ENCODE measurements around the gene NR1H2.
A peak's percentile ranks its signal among the peaks of the same experiment; 100 is the strongest.
"Not testable (repeated sequence)": the region's sequence is repeated elsewhere in the genome, so short reads cannot be mapped to it uniquely, and the experiment has no call there.

The NR1H2 gene

GRCh38 chr19:50376166-50377050 is at the start of gene NR1H2:
Gene NR1H2, plus strand, starts transcription at chr19:50376457. Its CDS starts 1,149 bp downstream, at chr19:50377606.
- DNase-seq (ENCODE audit: low read depth) = peak; percentile 92

GRCh38 chr19:50327013-50327412 is 49.2 kb upstream of the NR1H2 start:
- DNase-seq (ENCODE audit: low read depth) = no peak

- no peak for DNase-seq (ENCODE audit: low read depth)
Measured at GRCh38 chr19:50327461-50328223, 48.6 kb upstream of the NR1H2 start.

- no peak for DNase-seq (ENCODE audit: low read depth)
Measured at GRCh38 chr19:50328224-50328872, 47.9 kb upstream of the NR1H2 start.

GRCh38 chr19:50328873-50329145 is 47.4 kb upstream of the NR1H2 start:
- DNase-seq (ENCODE audit: low read depth) = no peak

GRCh38 chr19:50329146-50329925 is 46.9 kb upstream of the NR1H2 start, which contains the start of gene KCNC3:
Gene KCNC3, minus strand, starts transcription at chr19:50329377. Its CDS starts 295 bp downstream, at chr19:50329082.
- DNase-seq (ENCODE audit: low read depth) = peak; percentile 67

- not testable (repeated sequence) for DNase-seq (ENCODE audit: low read depth)
Measured at GRCh38 chr19:50329926-50330294, 46.3 kb upstream of the NR1H2 start.

GRCh38 chr19:50330365-50331078 is 45.7 kb upstream of the NR1H2 start:
- peak; percentile 66 for DNase-seq (ENCODE audit: low read depth)

- DNase-seq (ENCODE audit: low read depth) = no peak
Measured at GRCh38 chr19:50331221-50331993, 44.9 kb upstream of the NR1H2 start.

GRCh38 chr19:50331994-50332243 is 44.3 kb upstream of the NR1H2 start:
- DNase-seq (ENCODE audit: low read depth) = no peak

GRCh38 chr19:50332244-50333038 is 43.8 kb upstream of the NR1H2 start:
- no peak for DNase-seq (ENCODE audit: low read depth)

- peak; percentile 70 for DNase-seq (ENCODE audit: low read depth)
Measured at GRCh38 chr19:50333235-50333736, 43.0 kb upstream of the NR1H2 start.

GRCh38 chr19:50333737-50334617 is 42.3 kb upstream of the NR1H2 start:
- DNase-seq (ENCODE audit: low read depth) = peak; percentile 72

GRCh38 chr19:50334741-50335421 is 41.4 kb upstream of the NR1H2 start:
- DNase-seq (ENCODE audit: low read depth) = no peak

GRCh38 chr19:50337031-50337430 is 39.2 kb upstream of the NR1H2 start:
- DNase-seq (ENCODE audit: low read depth) = not testable (repeated sequence)

GRCh38 chr19:50340331-50340730 is 35.9 kb upstream of the NR1H2 start:
- no peak for DNase-seq (ENCODE audit: low read depth)

GRCh38 chr19:50341091-50341564 is 35.1 kb upstream of the NR1H2 start:
- no peak for DNase-seq (ENCODE audit: low read depth)

Data from activated T-helper 1 cell treated with Interleukin-2 at 50 U/mL for 16 hours (primary cell).